ENCODE data around the gene TMCC2. TPM values are rescaled to one million over a fixed set of nuclear protein-coding genes. Genes with fewer than 3 reads are reported as not detected.

The TMCC2 gene
- total RNA-seq, 4 donors from 2014 or later, result 0.80 to 1.2 (median 1.1) TPM; not detected in 1

DNA sequence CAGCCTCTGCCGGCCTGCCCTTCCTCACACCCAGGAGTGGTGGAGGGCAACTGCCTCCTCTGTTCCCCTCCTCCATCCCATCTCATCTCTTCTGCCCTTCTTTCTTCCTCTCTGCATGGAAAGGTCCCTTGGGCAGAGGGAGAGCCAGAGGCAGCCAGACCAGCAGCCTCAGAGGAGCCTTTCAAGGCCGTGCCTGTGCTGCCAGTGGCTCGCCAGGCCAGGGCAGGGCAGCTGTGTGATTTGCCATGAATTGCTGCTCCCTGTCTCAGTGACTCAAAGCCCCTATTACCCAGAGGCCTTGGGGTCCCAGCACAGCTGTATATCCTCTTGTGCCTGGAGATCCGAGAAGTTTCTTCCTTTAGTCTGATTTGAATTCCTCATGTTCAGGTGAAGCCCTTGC lies 21.9 kb downstream of the TMCC2 start:
- WGBS, 2 donors (ENCODE audit: low coverage in 1 of 2), result 60% methylated on average over 4 of the region's 4 CpGs; no CpG with 5 or more reads in 1 of the 2 donors

DNA sequence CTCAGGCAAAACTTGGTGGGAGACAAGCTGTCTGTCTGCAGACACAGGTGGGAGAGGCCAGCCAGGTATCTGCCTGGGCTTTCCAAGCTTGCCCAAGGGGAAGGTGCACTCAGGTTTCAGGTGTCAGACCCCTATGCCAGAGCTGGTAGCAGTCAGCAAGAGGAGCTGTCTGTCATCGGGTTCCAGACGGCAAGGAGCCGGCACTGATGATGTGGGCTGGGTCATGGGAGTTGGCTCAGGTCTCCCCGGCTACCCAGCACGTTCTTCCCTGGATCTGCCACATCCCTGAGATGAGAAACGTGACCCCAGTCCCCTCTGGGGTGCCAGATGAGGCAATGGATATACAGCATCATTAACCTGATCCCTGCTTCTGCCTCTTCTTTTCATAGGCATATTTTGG lies 23.0 kb downstream of the TMCC2 start:
- 80% methylated on average over 6 of the region's 6 CpGs; no CpG with 5 or more reads in 1 of the 2 donors for WGBS, 2 donors (ENCODE audit: low coverage in 1 of 2)
- intact Hi-C loops (cut with DNase I; ENCODE audit: low total_unique reads) (loop anchor here (10.0 kb wide), 1 partner anchor 106 kb away; no protein-coding TSS in a partner anchor), in situ Hi-C loops (cut with MboI; ENCODE audit: low pct_ligation_motif_present in 1 of 4, low pct_unique_long_range_greater_than_20kb in 1 of 4, low sequenced_read_pairs in 3 of 4) (loop anchor here in 2 of 4 donors (10.0 kb wide), 2 partner anchors 266 to 276 kb away; no protein-coding TSS in a partner anchor)
- Histone ChIP-seq H3K27me3 (no peaks in the 10 kb centered on the region), H3K36me3 (no peaks in the 10 kb centered on the region), H3K4me3 (no peak overlapping the region), H3K27ac (no peak overlapping the region), H3K4me1 (peaks cover 21 to 35% (median 27%) of the 10 kb centered on the region in 4 donors), H3K9me3 (no peaks in the 10 kb centered on the region)
- TF ChIP-seq, protein P1, sequence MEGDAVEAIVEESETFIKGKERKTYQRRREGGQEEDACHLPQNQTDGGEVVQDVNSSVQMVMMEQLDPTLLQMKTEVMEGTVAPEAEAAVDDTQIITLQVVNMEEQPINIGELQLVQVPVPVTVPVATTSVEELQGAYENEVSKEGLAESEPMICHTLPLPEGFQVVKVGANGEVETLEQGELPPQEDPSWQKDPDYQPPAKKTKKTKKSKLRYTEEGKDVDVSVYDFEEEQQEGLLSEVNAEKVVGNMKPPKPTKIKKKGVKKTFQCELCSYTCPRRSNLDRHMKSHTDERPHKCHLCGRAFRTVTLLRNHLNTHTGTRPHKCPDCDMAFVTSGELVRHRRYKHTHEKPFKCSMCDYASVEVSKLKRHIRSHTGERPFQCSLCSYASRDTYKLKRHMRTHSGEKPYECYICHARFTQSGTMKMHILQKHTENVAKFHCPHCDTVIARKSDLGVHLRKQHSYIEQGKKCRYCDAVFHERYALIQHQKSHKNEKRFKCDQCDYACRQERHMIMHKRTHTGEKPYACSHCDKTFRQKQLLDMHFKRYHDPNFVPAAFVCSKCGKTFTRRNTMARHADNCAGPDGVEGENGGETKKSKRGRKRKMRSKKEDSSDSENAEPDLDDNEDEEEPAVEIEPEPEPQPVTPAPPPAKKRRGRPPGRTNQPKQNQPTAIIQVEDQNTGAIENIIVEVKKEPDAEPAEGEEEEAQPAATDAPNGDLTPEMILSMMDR (IDR thresholded peaks at IDR 0.05), result no peak
- no peak for TF ChIP-seq EP300 (IDR thresholded peaks at IDR 0.05; ENCODE audit: low read depth)
- no peak for TF ChIP-seq POLR2A (IDR thresholded peaks at IDR 0.05)
- no peak for TF ChIP-seq POLR2AphosphoS5 (IDR thresholded peaks at IDR 0.05)
- no peak for DNase-seq

More for the DNA sequence above, 21.9 kb downstream of the TMCC2 start:
- Histone ChIP-seq H3K4me1 (peaks cover 21 to 35% (median 27%) of the 10 kb centered on the region in 4 donors), H3K36me3 (no peaks in the 10 kb centered on the region), H3K9me3 (no peaks in the 10 kb centered on the region), H3K4me3 (no peak overlapping the region), H3K27me3 (no peaks in the 10 kb centered on the region), H3K27ac (peak overlapping the region in 3 of 4 donors; percentile 22 to 67 (median 63))
- intact Hi-C loops (cut with DNase I; ENCODE audit: low total_unique reads), result loop anchor here (10.0 kb wide), 1 partner anchor 105 kb away; no protein-coding TSS in a partner anchor
- DNase-seq, result no peak
- in situ Hi-C loops (cut with MboI; ENCODE audit: low pct_ligation_motif_present in 1 of 4, low pct_unique_long_range_greater_than_20kb in 1 of 4, low sequenced_read_pairs in 3 of 4), result loop anchor here in 3 of 4 donors (10.0 kb wide), 2 partner anchors 265 to 275 kb away; no protein-coding TSS in a partner anchor
- no peak for TF ChIP-seq POLR2A (IDR thresholded peaks at IDR 0.05)
- no peak for TF ChIP-seq EP300 (IDR thresholded peaks at IDR 0.05; ENCODE audit: low read depth)
- TF ChIP-seq, protein P1 (IDR thresholded peaks at IDR 0.05), result no peak
- no peak for TF ChIP-seq POLR2AphosphoS5 (IDR thresholded peaks at IDR 0.05)

DNA sequence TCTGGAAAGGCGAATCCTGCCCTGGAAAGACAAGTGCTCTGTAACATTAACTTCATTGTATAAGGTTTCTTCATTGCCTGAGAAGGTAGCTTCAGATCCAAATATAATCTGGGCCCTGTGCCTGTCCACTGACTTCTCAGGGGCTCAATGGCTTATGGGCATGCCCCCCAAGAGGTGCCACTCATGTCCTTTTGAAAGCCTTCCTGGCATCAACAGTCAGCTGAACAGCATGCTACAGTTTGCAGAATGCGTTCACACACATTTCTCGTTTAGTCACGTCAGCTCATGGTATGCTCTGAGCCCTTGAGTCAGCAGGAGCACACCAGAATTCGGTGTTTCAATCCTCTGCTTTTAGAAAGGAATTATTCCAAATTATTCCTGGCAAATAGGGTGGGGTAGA lies 23.8 kb downstream of the TMCC2 start:
- no peak for TF ChIP-seq POLR2A (IDR thresholded peaks at IDR 0.05)
- no peak for TF ChIP-seq POLR2AphosphoS5 (IDR thresholded peaks at IDR 0.05)
- TF ChIP-seq, protein P1 (IDR thresholded peaks at IDR 0.05), result no peak
- no peak for TF ChIP-seq EP300 (IDR thresholded peaks at IDR 0.05; ENCODE audit: low read depth)
- in situ Hi-C loops (cut with MboI; ENCODE audit: low pct_ligation_motif_present in 1 of 4, low pct_unique_long_range_greater_than_20kb in 1 of 4, low sequenced_read_pairs in 3 of 4) (loop anchor here in 2 of 4 donors (10.0 kb wide), 2 partner anchors 267 to 277 kb away; no protein-coding TSS in a partner anchor), intact Hi-C loops (cut with DNase I; ENCODE audit: low total_unique reads) (loop anchor here (10.0 kb wide), 1 partner anchor 107 kb away; no protein-coding TSS in a partner anchor)
- Histone ChIP-seq H3K9me3 (no peaks in the 10 kb centered on the region), H3K27me3 (no peaks in the 10 kb centered on the region), H3K36me3 (no peaks in the 10 kb centered on the region), H3K27ac (peak overlapping the region in 1 of 4 donors; percentile 12), H3K4me3 (no peak overlapping the region), H3K4me1 (peaks cover 21 to 43% (median 27%) of the 10 kb centered on the region in 4 donors)
- no peak for DNase-seq
- WGBS, 2 donors (ENCODE audit: low coverage in 1 of 2), result 82 to 84% methylated on average over 4 to 5 of the region's 5 CpGs

DNA sequence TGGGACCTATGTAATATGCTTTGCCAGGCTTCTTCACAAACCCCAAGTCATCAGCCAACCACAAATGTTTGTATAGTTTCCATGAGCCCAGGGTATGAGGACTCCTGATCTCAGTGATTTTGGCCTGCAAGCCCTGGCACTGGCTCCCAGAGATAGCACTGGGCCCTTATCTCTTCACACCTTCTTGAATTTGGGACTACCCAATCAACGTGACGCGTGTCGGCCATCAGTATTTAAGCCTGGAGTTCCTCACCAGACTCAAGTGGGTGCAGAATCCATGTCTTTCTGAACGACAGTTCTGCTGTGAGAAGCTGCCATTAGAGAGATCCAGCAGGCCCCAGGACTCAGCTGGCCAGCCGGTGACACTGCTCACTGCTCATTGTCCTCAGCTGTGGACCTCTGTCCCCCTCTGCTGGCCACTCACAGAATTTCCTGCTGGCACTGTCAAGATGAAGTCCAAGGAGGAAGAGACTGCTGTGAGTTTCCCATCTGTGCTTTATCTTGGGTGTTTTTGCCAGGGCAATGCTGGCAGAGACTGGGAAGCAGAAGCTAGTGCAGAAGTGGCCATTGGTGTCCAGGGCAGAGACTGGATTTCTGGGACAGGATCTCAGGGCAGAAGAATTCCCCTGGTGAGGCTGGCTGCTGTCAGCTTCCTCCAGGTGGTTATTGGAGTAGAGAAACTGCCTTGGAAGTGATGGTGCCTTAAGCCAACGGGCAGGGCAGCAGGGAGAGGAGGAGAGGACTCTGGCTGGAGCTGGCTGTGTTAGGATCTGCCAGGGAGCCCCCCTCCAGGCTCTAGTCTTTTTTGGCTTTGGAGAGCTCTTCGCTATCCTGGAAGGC lies 28.4 kb downstream of the TMCC2 start:
- intact Hi-C loops (cut with DNase I; ENCODE audit: low total_unique reads), result loop anchor here (10.0 kb wide), 1 partner anchor 111 kb away; no protein-coding TSS in a partner anchor
- TF ChIP-seq POLR2A (IDR thresholded peaks at IDR 0.05) (no peak), EP300 (IDR thresholded peaks at IDR 0.05; ENCODE audit: low read depth) (no peak), POLR2AphosphoS5 (IDR thresholded peaks at IDR 0.05) (peak in 1 of 3 donors; percentile 7)
- TF ChIP-seq, protein P1 (IDR thresholded peaks at IDR 0.05), result peak; percentile 94 to 99 (median 97)
- Histone ChIP-seq H3K9me3 (no peaks in the 10 kb centered on the region), H3K27ac (peak overlapping the region in 1 of 4 donors; percentile 22), H3K4me3 (no peak overlapping the region), H3K27me3 (no peaks in the 10 kb centered on the region), H3K36me3 (no peaks in the 10 kb centered on the region), H3K4me1 (peaks cover 0 to 16% (median 0%) of the 10 kb centered on the region in 4 donors)
- DNase-seq, result peak; percentile 93
- WGBS, 2 donors (ENCODE audit: low coverage in 1 of 2), result 32% methylated on average over 8 of the region's 8 CpGs; no CpG with 5 or more reads in 1 of the 2 donors
- in situ Hi-C loops (cut with MboI; ENCODE audit: low pct_ligation_motif_present in 1 of 4, low pct_unique_long_range_greater_than_20kb in 1 of 4, low sequenced_read_pairs in 3 of 4), result loop anchor here in 2 of 4 donors (10.0 kb wide), 2 partner anchors 271 to 281 kb away; no protein-coding TSS in a partner anchor

All from transverse colon (tissue), 4 donors.